Fibroblast of the aortic adventitia (primary cell): ENCODE data around the gene PLD1. TPM values are rescaled to one million over a fixed set of nuclear protein-coding genes. Genes with fewer than 3 reads are reported as not detected.

ENCODE experiments used
- DNase-seq: peaks from one replicate; pipeline ENCODE4 v3.0.0-alpha.2; 2010; ENCODE audit warnings: low read depth
- H3K4me3 ChIP-seq: 2 replicates; pipeline ENCODE4 v1.5.1; 2011; ENCODE audit warnings: low read depth, mild to moderate bottlenecking, control low read depth, low read length, moderate library complexity
- CTCF ChIP-seq: IDR thresholded peaks from 2 replicates; pipeline ENCODE4 v1.5.1; 2011; ENCODE audit warnings: mild to moderate bottlenecking, low read length, control low read depth, inconsistent platforms; ENCODE audit not compliant: insufficient read depth
- total RNA-seq: library from RNA; depleted of rRNA; stranded (reverse); fragments of >200 nt; gene quantifications from 2 replicates; pipeline ENCODE4 v1.2.3, GENCODE V29; 2012; ENCODE audit warnings: low replicate concordance

Gene PLD1
- total RNA-seq, 1 donor: 23.1 TPM

- no peak for DNase-seq
- H3K4me3 ChIP-seq: no peak overlapping the region
- no peak for TF ChIP-seq CTCF
Observed at GRCh38 chr3:171743327-171744157, 66.7 kb downstream of the PLD1 start.

- TF ChIP-seq CTCF: no peak
- no peak overlapping the region for H3K4me3 ChIP-seq
- DNase-seq: no peak
Observed at GRCh38 chr3:171741377-171741776, 68.9 kb downstream of the PLD1 start.

- no peak for TF ChIP-seq CTCF
- no peak overlapping the region for H3K4me3 ChIP-seq
- no peak for DNase-seq
Observed at GRCh38 chr3:171736556-171736955, 73.7 kb downstream of the PLD1 start.

GRCh38 chr3:171733561-171733960, 76.7 kb downstream of the PLD1 start:
- no peak for TF ChIP-seq CTCF
- no peak for DNase-seq
- H3K4me3 ChIP-seq: no peak overlapping the region

- DNase-seq: no peak
- TF ChIP-seq CTCF: no peak
Observed at GRCh38 chr3:171732756-171733155, 77.5 kb downstream of the PLD1 start.

GRCh38 chr3:171731691-171732090, 78.6 kb downstream of the PLD1 start:
- DNase-seq: no peak
- no peak for TF ChIP-seq CTCF
- H3K4me3 ChIP-seq: no peak overlapping the region

More at GRCh38 chr3:171732756-171733155, 77.5 kb downstream of the PLD1 start:
- H3K4me3 ChIP-seq: no peak overlapping the region
